Endodermal cell (in vitro differentiated cells): ENCODE results near the gene MYO1B. TPM values are rescaled to one million over a fixed set of nuclear protein-coding genes. Genes with fewer than 3 reads are reported as not detected.
A peak's percentile ranks its signal among the peaks of the same experiment; 100 is the strongest.

ENCODE experiments used
- DNase-seq: peaks from one replicate; pipeline ENCODE4 v3.0.0-alpha.2; 2017
- H3K27ac ChIP-seq: 2 replicates; pipeline ENCODE4 v1.5.1; 2013; ENCODE audit warnings: mild to moderate bottlenecking, low read depth, low read length, moderate library complexity
- H3K27me3 ChIP-seq: 2 replicates; pipeline ENCODE4 v1.6.1; 2013; ENCODE audit warnings: mild to moderate bottlenecking, low read length, moderate library complexity; ENCODE audit not compliant: insufficient read depth, control insufficient read depth, poor library complexity, severe bottlenecking
- H3K36me3 ChIP-seq: 2 replicates; pipeline ENCODE4 v1.7.0; 2013; ENCODE audit warnings: mild to moderate bottlenecking, low read length, moderate library complexity; ENCODE audit not compliant: control insufficient read depth, insufficient read depth
- H3K4me1 ChIP-seq: one replicate; pipeline ENCODE4 v1.7.0; 2013; ENCODE audit warnings: low read length; ENCODE audit not compliant: control insufficient read depth, insufficient read depth
- H3K4me3 ChIP-seq: 2 replicates; pipeline ENCODE4 v1.5.1; 2013; ENCODE audit warnings: mild to moderate bottlenecking, low read length, moderate library complexity
- H3K9ac ChIP-seq: 2 replicates; pipeline ENCODE4 v1.6.1; 2013; ENCODE audit warnings: mild to moderate bottlenecking, low read length, moderate library complexity; ENCODE audit not compliant: poor library complexity, severe bottlenecking; ENCODE audit errors: extremely low read depth
- H3K9me3 ChIP-seq: 2 replicates; pipeline ENCODE4 v1.6.1; 2013; ENCODE audit warnings: mild to moderate bottlenecking, low read length, moderate library complexity; ENCODE audit not compliant: control insufficient read depth
- H3K27ac Mint-ChIP-seq: 2 replicates; pipeline ENCODE4 v1.8.0; 2020; ENCODE audit warnings: mixed read lengths
- H3K27me3 Mint-ChIP-seq: 2 replicates; pipeline ENCODE4 v1.8.0; 2021; ENCODE audit warnings: mild to moderate bottlenecking, mixed read lengths; ENCODE audit not compliant: insufficient read depth
- H3K36me3 Mint-ChIP-seq: 2 replicates; pipeline ENCODE4 v1.8.0; 2020; ENCODE audit warnings: low read depth, mixed read lengths
- H3K4me1 Mint-ChIP-seq: 2 replicates; pipeline ENCODE4 v1.8.0; 2020; ENCODE audit warnings: mixed read lengths
- H3K4me3 Mint-ChIP-seq: 2 replicates; pipeline ENCODE4 v1.8.0; 2020; ENCODE audit warnings: mild to moderate bottlenecking, moderate library complexity, mixed read lengths
- H3K9me3 Mint-ChIP-seq: 2 replicates; pipeline ENCODE4 v1.8.0; 2020; ENCODE audit warnings: mild to moderate bottlenecking, mixed read lengths
- WGBS, 2 experiments: methylation state at CpG; one replicate each; pipeline versions ENCODE4 v1.1.5 to v1.1.7; 2013; ENCODE audit warnings: missing lambda C conversion rate in 2 of 2, mixed read lengths in 1 of 2; ENCODE audit not compliant: insufficient coverage in 1 of 2, insufficient read length in 1 of 2; 5-methylcytosine and 5-hydroxymethylcytosine counted together
- total RNA-seq, 2 donors: library from RNA; stranded (reverse); fragmentation: NEBNext Ultra II Directional in 1 of 2; extraction: Animal tissue kit (Norgen Biotek cat#: 25700) in 1 of 2; gene quantifications; 2 replicates in 1 of 2; 3 replicates in 1 of 2; pipeline ENCODE4 v1.2.1, GENCODE V29; 2021
- TF ChIP-seq, protein P1 (sequence below): fragments of 200-600 bp; sonication (generic); conservative IDR thresholded peaks from 2 replicates; pipeline ENCODE4 v1.5.0; 2021; ENCODE audit warnings: antibody characterized with exemption, mild to moderate bottlenecking

The MYO1B gene
- total RNA-seq, 2 donors from 2014 or later, result 145 to 154 TPM

DNA sequence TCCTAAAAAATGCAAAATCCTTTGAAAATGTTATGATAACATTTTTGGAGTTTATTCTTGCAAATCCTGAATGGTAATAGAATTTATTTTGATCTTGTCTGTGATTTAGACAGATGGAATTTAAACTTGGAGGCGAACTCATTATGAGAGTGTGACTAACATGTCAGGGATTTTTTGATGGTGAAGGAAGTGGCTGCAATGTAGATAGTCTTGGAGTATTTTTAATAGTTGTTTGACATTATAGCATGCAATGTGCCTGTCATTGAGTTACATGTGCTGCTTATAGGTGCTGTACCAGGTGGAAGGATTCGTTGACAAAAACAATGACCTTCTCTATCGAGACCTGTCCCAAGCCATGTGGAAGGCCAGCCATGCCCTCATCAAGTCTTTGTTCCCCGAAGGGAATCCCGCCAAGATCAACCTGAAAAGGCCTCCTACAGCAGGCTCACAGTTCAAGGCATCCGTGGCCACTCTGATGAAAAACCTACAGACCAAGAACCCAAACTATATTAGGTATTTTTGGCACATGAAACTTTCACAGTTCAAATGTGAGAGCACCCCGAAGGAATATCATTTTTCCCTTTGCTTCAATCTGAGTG is 141.8 kb downstream of the MYO1B start:
- WGBS, 2 experiments, result 89 to 95% methylated on average over 5 to 7 of the region's 7 CpGs
- peaks cover 98% of the 10 kb centered on the region for H3K36me3 ChIP-seq
- H3K27ac ChIP-seq, result no peak overlapping the region
- no peak overlapping the region for H3K4me3 ChIP-seq
- H3K4me1 ChIP-seq, result no peaks in the 10 kb centered on the region
- no peaks in the 10 kb centered on the region for H3K9me3 ChIP-seq
- TF ChIP-seq, protein P1, sequence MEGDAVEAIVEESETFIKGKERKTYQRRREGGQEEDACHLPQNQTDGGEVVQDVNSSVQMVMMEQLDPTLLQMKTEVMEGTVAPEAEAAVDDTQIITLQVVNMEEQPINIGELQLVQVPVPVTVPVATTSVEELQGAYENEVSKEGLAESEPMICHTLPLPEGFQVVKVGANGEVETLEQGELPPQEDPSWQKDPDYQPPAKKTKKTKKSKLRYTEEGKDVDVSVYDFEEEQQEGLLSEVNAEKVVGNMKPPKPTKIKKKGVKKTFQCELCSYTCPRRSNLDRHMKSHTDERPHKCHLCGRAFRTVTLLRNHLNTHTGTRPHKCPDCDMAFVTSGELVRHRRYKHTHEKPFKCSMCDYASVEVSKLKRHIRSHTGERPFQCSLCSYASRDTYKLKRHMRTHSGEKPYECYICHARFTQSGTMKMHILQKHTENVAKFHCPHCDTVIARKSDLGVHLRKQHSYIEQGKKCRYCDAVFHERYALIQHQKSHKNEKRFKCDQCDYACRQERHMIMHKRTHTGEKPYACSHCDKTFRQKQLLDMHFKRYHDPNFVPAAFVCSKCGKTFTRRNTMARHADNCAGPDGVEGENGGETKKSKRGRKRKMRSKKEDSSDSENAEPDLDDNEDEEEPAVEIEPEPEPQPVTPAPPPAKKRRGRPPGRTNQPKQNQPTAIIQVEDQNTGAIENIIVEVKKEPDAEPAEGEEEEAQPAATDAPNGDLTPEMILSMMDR, result no peak
- H3K27me3 ChIP-seq, result no peaks in the 10 kb centered on the region
- Mint-ChIP-seq H3K27me3 (no peaks in the 10 kb centered on the region), H3K4me3 (no peak overlapping the region), H3K9me3 (no peaks in the 10 kb centered on the region), H3K36me3 (peaks cover 82% of the 10 kb centered on the region), H3K27ac (peak overlapping the region; percentile 24), H3K4me1 (no peaks in the 10 kb centered on the region)
- DNase-seq, result no peak
- no peak overlapping the region for H3K9ac ChIP-seq

DNA sequence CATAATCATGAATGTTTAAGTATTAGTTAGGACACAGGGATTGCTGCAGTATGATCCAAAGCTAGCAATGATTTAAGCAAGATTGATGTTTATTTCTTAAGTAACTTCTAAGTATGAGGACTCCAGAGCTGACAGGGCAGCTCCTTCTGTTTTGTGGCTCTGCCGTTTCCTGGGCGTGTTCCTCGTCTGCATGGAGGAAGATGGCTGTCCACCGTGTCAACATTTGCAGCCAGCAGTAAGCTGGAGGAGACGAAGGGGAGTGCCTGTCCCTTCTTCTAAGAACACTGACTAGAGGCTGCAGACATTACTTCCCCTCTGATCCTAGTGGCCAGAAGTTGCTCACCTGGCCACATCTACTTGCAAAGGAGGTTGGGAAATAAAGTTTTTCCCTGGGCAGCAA is 144.1 kb downstream of the MYO1B start:
- Mint-ChIP-seq H3K9me3 (no peaks in the 10 kb centered on the region), H3K4me1 (no peaks in the 10 kb centered on the region), H3K4me3 (no peak overlapping the region), H3K36me3 (peaks cover 89% of the 10 kb centered on the region), H3K27me3 (no peaks in the 10 kb centered on the region), H3K27ac (peak overlapping the region; percentile 60)
- no peak overlapping the region for H3K9ac ChIP-seq
- no peaks in the 10 kb centered on the region for H3K27me3 ChIP-seq
- no peak overlapping the region for H3K27ac ChIP-seq
- no peaks in the 10 kb centered on the region for H3K4me1 ChIP-seq
- H3K9me3 ChIP-seq, result no peaks in the 10 kb centered on the region
- TF ChIP-seq, protein P1, result no peak
- H3K36me3 ChIP-seq, result peaks cover 99% of the 10 kb centered on the region
- DNase-seq, result no peak
- H3K4me3 ChIP-seq, result no peak overlapping the region
- WGBS, 2 experiments, result 94 to 98% methylated on average over 5 of the region's 5 CpGs

DNA sequence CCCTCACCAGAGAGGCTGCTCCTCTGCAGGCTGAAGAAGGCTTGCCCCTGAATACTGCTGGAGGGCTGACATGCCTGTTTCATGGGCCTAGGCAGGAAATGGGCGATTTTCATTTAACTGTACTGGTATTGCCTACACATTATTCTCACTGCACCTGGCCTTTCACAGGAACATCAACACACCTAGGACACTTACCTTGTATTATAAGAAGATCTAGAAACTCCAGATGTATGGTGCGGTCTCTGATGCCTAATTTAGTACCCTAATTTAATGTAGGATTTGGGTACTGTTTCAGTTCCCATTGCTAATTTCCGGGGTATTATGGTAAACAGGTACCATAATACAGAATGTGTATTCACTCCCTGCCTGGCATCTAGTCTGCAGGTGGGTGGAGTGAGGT is 146.0 kb downstream of the MYO1B start:
- H3K36me3 Mint-ChIP-seq, result peaks cover 93% of the 10 kb centered on the region
- no peak overlapping the region for H3K4me3 ChIP-seq
- H3K9ac ChIP-seq, result no peak overlapping the region
- no peak overlapping the region for H3K27ac Mint-ChIP-seq
- H3K9me3 ChIP-seq, result peaks cover 9% of the 10 kb centered on the region
- H3K9me3 Mint-ChIP-seq, result peaks cover 1% of the 10 kb centered on the region
- 94 to 100% methylated on average over 1 to 3 of the region's 3 CpGs for WGBS, 2 experiments
- no peaks in the 10 kb centered on the region for H3K4me1 ChIP-seq
- no peak for DNase-seq
- no peaks in the 10 kb centered on the region for H3K27me3 Mint-ChIP-seq
- no peaks in the 10 kb centered on the region for H3K27me3 ChIP-seq
- no peak overlapping the region for H3K4me3 Mint-ChIP-seq
- TF ChIP-seq, protein P1, result no peak
- no peaks in the 10 kb centered on the region for H3K4me1 Mint-ChIP-seq
- peaks cover 99% of the 10 kb centered on the region for H3K36me3 ChIP-seq
- H3K27ac ChIP-seq, result no peak overlapping the region
